ENCODE results near the gene MRPL58.
A peak's percentile ranks its signal among the peaks of the same experiment; 100 is the strongest.

MRPL58 gene

DNA sequence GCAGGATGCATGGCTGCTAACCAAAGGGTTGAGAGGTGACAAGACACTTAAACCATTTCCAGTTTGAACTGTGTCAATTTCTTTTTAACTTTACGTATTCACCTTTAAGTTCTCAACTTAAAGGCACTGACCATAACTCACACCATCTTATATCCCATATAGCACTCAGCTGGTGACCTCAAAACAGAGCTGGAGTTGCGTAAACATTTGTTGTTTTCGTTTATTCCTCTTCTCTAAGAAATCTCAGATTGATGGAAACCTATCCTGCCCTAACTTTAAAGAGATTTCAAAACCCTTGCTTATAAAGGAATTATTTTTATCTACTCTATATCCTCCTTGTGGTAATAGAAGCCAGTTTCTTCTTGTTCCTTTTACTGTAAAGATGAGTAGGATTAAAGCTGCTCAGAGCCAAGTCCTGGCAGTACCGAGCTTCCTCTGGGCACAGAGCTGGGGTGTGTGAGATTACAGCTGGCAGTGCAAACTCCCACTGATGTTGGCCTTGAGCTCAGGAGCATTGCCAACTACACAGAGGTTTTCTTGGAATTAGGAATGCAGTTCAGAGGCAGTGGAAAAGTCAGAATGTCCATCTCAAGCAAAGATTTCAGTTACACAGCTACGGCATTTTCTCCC is 35.9 kb downstream of the MRPL58 start:
- DNase-seq, result no peak

DNA sequence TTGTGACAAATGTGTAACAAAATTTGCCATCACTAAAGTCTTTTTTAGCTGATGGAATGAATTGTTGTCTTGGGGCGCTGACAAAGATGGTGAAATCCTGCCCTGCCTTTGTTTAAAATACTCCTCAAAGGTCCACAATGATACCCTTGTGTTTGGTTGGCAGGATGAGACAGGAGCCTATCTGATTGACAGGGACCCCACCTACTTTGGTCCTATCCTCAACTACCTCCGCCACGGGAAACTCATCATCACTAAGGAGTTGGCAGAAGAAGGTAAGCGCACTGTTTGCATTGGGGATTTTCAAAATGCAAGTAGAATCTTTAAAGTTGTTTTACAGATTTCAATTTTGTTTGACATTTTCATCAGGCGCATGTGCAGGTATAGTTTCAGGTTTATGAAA is 36.6 kb downstream of the MRPL58 start:
- no peak for DNase-seq

DNA sequence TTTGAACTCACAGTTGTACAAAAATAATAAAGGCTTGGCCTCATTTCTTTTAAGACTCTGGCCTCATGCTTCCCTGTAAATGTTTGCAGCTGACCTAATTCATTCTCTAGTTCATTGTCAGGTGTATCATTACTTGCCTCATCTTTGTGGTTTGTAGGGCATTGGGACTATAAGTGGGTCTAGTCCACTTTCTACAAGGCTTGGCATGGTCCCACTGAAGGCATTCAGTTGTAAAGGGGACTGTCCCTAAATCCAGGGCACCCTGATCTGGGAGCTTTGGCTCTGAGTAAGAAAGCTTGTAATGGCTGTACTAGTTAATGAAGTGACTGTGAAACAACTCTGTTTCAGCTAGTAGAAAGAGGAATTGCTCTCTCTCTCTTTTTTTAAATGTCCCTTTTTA is 37.2 kb downstream of the MRPL58 start:
- no peak for DNase-seq

DNA sequence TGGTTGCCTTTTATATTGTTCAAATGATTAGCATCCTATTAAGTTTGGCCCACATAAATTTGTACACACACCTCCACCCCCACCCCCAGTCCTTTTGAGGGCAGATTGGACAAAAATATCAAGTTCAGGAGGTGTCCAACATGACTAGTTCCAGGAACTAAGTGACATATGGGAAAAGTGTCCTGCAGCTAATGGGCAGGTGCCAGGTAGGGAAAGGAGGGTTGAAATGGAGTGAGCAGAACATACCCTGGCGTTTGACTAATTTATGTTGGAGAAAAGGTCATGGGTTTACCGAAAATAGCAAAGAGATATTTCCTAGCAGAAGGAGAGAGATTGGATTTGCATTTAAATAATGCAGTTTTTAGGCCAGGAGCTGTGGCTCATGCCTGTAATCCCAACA is 39.5 kb downstream of the MRPL58 start:
- no peak for DNase-seq

DNA sequence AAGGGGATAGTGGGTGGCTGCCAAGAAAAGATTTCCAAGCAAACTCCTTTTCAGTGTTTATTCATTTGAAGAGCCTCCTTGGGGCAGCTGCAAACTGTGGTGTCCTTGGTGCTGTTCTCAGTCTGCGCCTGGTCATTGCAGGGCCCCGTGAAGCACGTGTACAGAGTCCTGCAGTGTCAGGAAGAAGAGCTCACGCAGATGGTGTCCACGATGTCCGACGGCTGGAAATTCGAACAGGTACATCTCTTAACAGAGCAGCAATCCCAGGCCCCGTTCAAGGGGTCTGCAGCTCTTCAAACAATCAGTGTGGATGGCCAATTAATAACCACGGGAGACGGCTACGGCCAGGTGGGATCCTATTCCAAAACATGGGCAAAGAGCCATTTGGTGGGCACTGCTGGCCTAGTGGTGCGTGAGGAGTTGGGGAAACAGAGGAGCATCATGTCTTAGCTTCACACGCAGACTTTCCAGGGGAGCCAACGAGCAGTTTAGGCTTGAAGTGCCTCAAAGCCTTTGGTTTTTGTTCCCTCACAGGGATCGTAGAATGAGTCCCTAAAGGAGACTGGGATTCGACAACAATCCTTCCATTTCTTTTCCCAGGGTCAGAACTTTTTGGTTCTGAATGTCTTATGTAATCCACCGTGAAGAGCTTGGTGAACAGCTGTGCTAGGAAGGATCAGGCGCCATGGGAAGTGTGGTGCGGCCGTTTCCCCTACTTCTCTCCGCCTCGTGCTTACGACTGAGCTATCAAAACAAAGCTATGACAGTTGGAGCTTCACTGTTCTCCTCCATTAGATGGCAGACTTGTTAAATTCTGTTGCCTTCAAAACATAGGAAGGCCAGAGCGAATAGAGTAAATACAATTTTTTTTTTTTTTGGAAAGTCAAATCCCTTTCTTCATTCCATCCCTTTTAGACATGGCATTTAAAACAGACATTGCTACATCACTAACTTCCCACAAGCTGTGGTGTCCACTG is 47.2 kb downstream of the MRPL58 start:
- peak; percentile 33 for DNase-seq

DNA sequence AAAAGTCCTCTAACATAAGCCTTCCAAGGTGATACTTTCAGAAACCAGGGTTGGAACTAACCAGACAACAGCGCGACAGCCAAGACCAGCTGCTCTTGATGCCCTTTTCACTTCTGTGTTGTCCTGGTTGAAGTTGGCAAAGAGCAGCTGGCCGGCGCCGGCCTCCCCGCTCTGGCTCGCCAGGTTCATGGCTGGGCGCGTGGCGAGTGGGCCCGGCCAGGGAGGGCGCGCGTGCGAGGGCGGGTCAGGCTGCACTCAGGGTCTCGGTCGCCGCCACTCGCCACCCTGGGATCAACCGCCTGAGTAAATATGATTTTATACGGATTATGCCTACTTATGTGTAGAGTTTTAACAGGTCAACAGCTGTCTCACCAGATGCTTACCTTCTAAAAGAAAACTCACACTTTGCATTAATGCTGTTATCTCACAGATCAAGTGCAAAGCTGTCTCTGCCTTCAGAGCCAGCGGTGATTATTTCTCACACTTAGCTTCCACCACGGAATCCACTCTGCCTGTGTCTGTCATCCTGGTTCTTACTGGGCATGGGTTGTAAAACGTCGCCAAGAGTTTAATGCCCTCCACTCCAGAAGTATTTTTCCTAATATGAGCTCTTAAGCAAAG is 48.1 kb downstream of the MRPL58 start:
- DNase-seq, result no peak

DNA sequence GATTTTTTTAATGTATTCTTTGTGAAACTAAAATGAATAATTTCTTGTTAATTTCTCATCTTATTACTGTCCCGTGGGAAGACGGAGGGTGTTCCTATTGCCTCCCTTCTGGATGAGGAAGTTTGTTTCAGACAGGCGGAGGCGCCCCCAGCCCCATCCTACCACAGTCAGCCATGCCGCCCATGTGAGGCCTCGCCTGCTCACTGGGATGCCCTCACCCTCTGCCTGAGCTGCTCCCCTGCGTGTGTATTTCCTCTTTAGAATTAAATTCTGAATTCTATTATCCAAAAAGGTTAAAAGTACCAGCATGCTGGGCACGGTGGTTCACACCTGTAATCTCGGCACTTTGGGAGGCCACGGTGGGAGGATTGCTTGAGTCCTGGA is 48.6 kb downstream of the MRPL58 start:
- DNase-seq, result no peak

DNA sequence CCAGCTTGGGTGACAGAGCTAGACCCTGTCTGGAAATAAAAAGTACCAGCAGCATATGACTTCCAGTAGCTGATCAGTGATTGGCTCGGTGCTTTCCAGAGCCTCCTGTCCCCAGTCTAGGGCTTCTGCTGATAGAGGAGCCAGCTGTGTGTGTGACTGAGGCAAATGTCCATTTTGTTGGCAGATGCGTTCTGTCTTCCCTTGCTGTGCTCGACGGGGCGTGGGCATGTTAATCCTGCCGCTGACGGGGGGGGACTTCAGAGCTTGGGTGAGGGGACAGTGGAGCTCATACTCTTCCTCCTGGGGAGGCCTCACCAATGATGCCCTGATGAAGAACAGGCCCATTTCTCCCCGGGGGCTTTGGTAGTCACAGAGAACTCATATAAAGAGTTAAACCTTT is 49.1 kb downstream of the MRPL58 start:
- no peak for DNase-seq

DNA sequence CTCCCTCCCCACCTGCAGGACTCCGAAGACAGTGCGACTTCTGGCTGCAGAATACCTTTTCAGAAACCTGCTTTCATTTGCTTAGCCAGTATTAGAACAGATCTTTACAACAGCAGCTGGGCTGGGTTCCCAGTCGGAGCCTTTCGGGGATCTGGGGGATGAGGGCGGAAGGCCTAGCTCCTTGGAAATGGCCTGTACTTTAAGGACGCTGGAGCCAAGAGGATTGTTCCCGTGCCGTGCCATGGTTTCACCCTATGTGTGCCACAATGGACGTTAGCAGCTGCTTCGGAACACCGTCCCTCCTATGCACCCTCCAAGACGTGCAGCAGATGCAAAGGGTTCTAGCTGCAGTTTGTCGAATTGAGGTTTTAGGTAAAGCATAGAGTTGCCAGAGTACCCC is 50.7 kb downstream of the MRPL58 start:
- DNase-seq, result no peak

DNA sequence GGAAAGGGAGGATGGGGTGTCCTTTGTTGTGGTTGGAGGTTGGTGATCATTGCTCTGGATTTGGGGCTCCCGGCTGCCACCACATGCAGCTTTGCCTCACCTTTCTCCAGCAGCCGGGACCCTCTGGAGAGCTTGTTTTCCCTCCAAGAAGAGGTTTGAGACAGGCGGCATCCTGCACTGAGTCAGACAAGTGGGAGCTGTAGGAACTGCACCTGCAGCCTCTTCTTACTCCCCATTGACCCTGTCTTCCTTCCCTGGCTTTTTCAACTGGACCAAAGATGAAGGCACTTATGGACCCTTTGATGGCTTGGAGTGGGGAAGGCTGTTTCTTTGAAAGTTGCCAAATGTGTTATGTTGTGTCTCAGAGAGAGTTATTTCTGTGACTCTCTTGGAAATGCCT is 51.2 kb downstream of the MRPL58 start:
- DNase-seq, result no peak

DNA sequence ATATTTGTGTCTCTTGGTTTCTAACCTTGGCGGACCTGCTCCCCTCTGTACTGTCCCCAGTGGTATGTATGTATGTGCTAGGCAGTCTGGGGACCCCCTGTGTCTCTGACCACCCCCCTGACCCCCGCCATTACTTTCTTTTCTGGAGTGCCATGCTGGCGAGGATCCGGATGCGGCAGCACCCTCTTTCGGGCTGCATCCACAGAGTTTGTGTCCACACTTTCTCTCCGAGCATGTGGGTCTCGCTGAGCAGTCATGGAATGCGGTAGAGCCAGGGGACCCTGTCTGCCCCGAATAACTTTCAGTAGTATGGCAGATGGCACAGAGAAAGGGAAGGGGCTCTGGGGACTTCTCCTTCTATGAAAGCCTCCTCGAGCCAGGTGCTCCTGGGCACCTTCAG is 51.6 kb downstream of the MRPL58 start:
- no peak for DNase-seq

DNA sequence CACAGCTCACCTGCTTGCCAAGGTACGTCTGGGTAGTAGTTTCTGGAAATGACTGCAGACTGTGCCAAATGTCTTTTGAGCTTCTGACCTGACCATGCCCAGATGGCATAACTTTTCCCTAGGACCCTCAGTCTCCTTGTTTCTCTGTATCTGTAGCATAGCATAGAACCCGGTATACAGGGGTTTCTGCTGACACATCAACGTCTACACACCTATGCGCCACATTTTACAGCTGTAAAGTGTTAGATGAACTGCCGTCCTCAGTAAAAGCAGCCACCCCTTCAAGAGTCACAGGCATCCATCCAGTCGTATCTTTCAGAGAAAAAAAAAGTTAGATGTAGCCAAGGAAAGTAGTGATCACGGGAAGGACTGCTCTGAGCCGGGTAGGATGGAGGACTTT is 52.0 kb downstream of the MRPL58 start:
- no peak for DNase-seq

DNA sequence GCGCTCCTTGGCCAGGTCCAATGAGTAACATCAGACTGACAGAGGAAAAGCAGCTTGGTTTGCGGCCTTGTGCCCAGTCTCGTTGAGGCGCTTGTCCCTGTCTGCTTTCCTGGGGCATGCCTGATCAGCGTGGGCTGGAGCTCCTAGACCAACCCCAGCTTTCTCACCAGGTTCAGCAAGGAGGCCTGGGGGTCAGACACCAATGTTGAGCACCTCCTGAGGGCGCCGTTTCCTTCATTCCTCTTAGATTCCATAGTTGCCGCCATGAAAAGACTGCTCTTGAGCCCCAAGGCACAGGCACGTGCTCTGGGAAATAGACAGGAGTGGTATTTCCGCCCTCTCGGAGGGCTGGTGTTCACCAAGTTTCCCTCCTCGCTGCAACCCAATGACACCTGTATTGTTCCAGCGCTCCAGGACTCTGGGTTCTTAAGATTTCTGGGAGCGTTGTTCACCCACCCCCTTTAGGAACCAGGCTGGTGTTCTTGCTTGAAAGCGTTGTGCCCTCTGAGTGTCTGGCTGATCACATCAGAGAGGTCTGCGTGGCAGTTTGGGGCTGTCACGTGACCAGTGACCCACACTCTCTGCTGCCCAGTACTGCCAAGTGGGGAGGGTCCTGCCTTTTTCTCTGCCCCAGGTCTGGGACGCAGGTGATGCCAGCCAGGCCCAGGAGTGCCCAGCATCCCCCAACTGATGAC is 52.5 kb downstream of the MRPL58 start:
- no peak for DNase-seq

DNA sequence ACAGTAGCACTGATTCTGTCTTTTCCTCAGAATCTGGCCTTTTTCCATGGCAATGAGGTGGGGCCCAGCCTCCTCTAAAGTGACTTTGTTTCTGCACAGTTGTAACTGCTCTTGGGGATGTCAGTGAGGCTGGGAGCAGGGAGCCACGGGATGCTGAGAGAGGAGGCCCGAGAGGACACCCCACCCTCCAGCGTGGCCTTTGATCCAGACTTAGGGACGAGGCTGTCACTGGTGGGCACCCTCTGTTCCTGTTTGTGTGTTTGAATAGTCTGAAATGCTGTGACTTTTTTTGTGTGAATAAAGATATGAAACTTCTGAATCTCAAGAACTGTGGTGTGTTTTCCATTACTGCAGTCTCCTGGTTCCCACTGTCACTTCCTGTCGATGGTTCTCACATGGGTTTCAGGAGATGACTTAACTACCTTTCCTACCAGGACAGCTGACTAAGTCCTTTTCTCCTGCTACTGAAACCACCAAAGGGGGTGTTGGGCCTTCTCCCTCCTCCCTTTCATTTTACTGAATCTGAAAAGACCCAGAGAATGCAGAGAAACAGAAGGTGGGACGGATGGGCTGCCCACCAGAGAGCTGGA is 53.2 kb downstream of the MRPL58 start:
- DNase-seq, result no peak

DNA sequence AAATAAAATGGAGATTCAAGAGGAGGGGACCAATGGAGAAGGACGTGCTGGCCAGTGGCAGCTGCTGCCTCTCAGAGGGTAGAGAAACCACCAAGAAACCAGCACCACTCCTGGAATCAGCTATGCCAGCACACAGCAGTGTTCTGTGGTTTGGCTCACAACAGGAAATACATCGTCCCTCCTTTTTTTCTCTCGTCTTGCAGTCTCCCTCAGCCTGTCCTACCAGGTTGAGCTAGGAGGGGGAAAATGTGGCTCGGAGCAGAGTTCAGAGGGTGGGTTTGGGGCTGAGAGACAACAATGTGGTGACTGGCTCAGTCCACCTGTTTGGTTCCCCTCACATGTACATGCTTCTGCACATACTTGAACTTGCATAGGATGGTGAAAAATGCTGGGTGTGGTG is 55.4 kb downstream of the MRPL58 start:
- no peak for DNase-seq

DNA sequence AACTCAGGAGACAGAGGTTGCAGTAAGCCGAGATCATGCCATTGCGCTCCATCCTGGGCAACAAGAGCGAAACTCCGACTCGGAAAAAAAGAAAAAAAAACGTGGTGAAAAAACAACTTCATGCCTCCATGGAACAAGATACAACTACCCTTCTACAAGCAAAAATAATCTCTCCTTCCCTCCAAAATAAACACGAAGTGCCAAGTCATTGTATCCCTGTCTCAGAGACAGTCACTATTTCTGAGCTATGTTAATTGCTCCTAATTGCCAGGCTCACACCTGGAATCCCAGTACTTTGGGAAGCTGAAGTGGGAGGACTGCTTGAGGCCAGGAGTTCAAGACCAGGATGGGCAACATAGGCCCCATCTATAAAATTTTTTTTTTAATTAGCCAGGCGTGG is 56.3 kb downstream of the MRPL58 start:
- no peak for DNase-seq

DNA sequence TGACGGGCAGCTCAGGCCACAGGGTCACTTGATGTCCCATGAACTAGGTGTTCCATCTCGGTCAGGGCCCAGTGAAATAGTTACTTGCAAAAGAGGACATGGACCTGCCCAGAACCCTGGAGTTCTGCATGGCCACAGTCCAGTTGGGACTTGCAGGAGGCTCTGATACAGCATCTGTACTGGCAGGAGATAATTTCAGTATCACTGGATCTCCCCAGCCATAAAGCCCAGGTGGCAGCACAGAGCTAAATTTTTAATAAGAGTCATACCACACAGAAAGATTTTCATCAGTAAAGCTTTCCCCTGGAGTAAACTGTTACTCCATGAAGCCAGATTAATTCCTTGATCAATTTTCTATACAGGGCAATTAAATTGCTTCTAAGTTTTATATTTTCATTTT is 57.3 kb downstream of the MRPL58 start:
- no peak for DNase-seq
